GM20431 (cell line): ENCODE results near the gene CYP26A1.

Experiments used
- in situ Hi-C: fragments of 300-500 bp; cut with MseI, MboI; formaldehyde crosslinking; loops from one replicate; pipeline ENCODE4 v1.15.0; 2020; ENCODE audit warnings: low sequenced_read_pairs; ENCODE audit not compliant: unreplicated experiment

The CYP26A1 gene, protein sequence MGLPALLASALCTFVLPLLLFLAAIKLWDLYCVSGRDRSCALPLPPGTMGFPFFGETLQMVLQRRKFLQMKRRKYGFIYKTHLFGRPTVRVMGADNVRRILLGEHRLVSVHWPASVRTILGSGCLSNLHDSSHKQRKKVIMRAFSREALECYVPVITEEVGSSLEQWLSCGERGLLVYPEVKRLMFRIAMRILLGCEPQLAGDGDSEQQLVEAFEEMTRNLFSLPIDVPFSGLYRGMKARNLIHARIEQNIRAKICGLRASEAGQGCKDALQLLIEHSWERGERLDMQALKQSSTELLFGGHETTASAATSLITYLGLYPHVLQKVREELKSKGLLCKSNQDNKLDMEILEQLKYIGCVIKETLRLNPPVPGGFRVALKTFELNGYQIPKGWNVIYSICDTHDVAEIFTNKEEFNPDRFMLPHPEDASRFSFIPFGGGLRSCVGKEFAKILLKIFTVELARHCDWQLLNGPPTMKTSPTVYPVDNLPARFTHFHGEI

GRCh38 chr10:93073539-93074146 lies at the start of gene CYP26A1:
Gene CYP26A1 (plus strand): TSS chr10:93073893. CDS start chr10:93073935, 42 bp downstream.
- in situ Hi-C loops = no loop called here

- in situ Hi-C loops = no loop called here
Observed at GRCh38 chr10:93026072-93026471, 47.6 kb upstream of the CYP26A1 start.

GRCh38 chr10:93027508-93027907 lies 46.2 kb upstream of the CYP26A1 start:
- in situ Hi-C loops = no loop called here

- in situ Hi-C loops = no loop called here
Observed at GRCh38 chr10:93028883-93029282, 44.8 kb upstream of the CYP26A1 start.

DNA sequence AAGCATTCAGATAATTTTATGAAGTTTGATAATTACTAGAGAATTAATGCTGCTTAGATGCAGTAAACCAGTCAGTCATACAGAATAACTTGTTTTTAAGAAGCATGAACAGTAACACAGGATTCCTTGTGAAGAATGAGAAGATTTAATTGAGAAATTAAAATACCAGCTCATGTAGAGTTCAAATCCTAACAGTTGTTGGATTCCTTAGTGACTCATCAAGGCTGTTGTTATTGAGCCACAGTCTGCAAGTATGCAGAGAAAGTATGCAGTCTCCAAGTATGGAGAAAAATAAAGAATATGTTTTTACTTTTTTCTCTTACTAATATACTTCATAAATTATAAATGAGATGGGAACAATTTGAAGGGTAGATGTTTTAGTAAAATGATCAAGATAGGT lies 43.3 kb upstream of the CYP26A1 start:
- in situ Hi-C loops = no loop called here

DNA sequence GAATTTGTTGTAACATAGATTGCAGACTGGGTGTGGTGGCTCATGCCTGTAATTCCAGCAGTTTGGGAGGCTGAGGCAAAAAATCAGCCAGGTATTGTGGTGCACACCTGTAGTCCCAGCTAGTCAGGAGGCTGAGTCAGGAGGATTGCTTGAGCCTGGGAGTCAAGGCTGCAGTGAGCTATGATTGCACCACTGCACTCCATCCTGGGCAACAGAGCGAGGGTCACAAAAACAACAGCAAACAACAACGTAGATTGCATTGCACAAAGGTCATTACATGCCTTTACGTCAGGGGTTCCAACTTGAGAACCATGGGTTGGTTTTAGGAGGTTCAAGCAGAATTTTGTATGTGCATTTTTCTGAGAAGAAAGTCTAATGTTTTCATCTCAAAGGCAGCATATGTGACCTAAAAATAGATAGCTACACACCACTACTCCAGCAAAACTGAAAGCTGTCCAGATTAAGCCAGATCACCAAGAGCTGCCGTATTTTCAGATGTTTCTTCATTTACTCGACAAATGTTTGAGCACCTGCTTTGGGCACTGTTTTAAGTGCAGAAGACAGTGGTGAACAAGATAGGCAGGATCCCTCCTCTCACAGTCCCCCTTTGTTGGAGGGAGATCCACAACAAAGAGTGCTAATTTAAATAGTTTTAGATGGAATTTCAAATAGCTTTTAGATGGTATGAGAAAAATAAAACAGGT lies 41.4 kb upstream of the CYP26A1 start:
- in situ Hi-C loops = no loop called here

GRCh38 chr10:93032809-93033137 lies 40.9 kb upstream of the CYP26A1 start:
- in situ Hi-C loops = no loop called here

- in situ Hi-C loops = no loop called here
Observed at GRCh38 chr10:93034426-93034825, 39.3 kb upstream of the CYP26A1 start.

- in situ Hi-C loops = no loop called here
Observed at GRCh38 chr10:93039110-93039509, 34.6 kb upstream of the CYP26A1 start.

- in situ Hi-C loops = no loop called here
Observed at GRCh38 chr10:93039721-93040120, 34.0 kb upstream of the CYP26A1 start.

- in situ Hi-C loops = no loop called here
Observed at GRCh38 chr10:93054486-93054885, 19.2 kb upstream of the CYP26A1 start.

DNA sequence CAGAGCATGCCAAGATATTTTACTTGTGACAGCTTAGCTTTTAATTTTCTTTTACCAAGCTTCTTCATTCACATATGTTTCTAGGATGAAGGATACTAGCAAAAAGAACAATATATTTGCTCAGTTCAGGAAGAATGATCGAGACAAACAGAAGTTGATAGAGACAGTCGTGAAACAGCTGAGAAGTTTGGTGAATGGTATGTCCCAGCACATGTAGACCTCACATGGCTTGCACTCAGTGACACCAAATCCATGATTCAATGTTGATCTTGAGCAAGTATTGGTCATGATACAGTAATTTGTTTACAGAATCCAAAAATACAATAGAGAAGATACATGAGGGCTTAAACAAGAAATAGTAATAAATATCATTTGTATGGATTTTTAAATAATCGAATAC lies 15.6 kb upstream of the CYP26A1 start:
- in situ Hi-C loops = no loop called here

GRCh38 chr10:93059975-93060886 lies 13.5 kb upstream of the CYP26A1 start, which contains the start of gene CYP26C1:
Gene CYP26C1 (plus strand): TSS chr10:93060798. CDS start chr10:93061264, 466 bp downstream.
- in situ Hi-C loops = no loop called here

DNA sequence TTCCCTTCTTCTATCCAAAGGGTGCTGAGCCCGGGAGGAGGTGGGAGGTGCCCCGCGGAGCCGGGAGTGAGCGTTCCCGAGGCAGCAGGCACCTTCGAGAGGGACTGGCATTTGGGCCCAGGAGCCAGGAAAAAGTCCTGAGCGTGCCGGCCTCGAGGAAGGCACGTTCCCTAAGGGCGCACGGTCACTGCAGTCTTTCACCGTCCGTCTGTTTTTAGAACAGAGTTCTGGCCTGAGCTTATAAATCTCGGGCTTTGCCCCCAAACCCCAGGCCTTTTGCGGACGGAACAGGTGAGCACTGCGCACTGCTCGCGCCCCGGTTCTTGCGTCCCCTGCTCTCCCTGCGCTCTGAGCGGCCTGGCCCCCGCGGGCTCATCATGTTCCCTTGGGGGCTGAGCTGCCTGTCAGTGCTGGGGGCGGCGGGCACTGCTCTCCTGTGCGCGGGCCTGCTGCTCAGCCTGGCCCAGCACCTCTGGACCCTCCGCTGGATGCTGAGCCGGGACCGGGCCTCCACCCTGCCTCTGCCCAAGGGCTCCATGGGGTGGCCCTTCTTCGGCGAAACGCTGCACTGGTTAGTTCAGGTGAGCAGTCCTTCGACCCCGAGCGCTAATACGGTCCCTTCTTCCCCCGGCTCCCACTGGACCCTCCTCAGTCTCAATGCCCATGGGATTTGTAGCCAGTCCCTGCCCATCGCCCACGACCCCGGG lies 12.7 kb upstream of the CYP26A1 start:
- in situ Hi-C loops = no loop called here

GRCh38 chr10:93061594-93062513 lies 11.8 kb upstream of the CYP26A1 start:
- in situ Hi-C loops = no loop called here

DNA sequence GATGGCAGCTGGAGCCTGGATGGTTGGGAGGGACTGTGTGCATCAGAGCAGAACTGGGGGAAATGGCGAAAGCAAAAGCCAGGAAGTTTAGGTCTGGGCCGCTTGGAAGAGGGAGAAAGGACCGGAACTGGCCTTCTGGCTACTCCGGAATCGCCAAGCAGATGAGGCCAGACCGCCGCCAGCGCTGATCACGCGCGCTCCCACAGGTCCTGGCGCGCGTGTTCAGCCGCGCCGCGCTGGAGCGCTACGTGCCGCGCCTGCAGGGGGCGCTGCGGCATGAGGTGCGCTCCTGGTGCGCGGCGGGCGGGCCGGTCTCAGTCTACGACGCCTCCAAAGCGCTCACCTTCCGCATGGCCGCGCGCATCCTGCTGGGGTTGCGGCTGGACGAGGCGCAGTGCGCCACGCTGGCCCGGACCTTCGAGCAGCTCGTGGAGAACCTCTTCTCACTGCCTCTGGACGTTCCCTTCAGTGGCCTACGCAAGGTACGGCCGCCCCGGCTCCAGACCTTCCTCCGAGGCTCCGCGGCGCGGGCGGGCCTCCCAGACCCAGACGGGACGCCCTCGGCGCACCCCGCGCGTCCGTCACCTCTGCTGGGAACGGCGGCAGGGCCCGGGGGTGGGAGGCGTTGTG lies 11.1 kb upstream of the CYP26A1 start:
- in situ Hi-C loops = no loop called here

DNA sequence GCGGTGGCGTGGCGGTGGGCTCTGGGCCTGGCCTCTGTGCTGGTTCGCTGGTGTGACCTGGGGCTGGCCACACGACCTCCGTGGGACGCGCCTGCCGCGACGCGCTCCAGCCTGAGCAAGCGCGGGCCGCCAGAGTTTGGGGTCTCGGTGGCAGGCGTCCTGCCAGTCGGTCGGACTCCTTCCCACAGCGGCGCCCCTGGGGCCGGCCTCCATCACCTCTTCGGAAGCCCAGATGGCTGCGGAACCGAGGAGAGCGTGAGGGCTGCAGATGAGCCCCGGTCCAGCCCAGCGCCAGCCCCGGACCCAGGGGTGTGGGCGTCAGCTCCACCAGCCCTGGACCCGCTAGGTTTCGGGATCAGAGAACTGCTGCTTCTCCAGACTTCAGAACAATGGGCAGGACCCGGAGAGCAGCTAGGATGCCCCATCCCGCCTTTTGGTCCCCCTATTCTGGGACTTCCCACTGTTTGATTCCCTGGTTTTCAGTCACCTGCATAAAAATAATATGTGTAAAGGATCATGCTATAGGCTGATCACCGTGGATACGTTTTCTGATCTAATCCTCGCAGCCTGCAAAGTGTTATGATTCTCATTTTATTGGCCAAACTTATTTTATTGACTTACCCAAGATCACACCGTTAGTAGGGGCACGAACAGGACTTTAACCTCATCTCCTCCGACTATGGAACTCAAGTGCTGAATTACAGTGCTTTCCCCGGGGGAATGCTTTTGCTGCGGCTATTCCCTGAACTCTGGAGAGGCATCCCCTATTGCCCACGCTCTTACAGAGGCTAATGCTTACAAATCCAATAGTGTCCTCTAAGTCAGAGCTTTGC lies 10.3 kb upstream of the CYP26A1 start:
- in situ Hi-C loops = no loop called here
